Naive B cell (primary cell): ENCODE results near the gene CEBPA. TPM values are rescaled to one million over a fixed set of nuclear protein-coding genes. Genes with fewer than 3 reads are reported as not detected.

Experiments used
- ATAC-seq, 2 donors: fragments of 150-1000 bp; cut with Tn5 transposase; 2 replicates each; pipeline ENCODE4 v1.10.0; 2021; ENCODE audit warnings: low read depth in 2 of 2, mild to moderate bottlenecking in 2 of 2, moderate library complexity in 2 of 2
- DNase-seq: peaks from one replicate; pipeline ENCODE4 v3.0.0; 2022
- H3K27ac Mint-ChIP-seq, 6 donors: one replicate each; pipeline ENCODE4 v1.8.0; 2020 to 2022; ENCODE audit warnings: mild to moderate bottlenecking in 6 of 6, mixed read lengths in 6 of 6, moderate library complexity in 5 of 6, inconsistent platforms in 2 of 6
- H3K27me3 Mint-ChIP-seq, 3 donors: one replicate each; pipeline ENCODE4 v1.8.0; 2021 to 2022; ENCODE audit warnings: mixed read lengths in 3 of 3, mild to moderate bottlenecking in 1 of 3
- H3K36me3 Mint-ChIP-seq, 2 donors: one replicate each; pipeline ENCODE4 v1.8.0; 2020 to 2022; ENCODE audit warnings: mixed read lengths in 2 of 2, inconsistent platforms in 1 of 2, mild to moderate bottlenecking in 1 of 2
- H3K4me1 Mint-ChIP-seq, 3 donors: one replicate each; pipeline ENCODE4 v1.8.0; 2020 to 2022; ENCODE audit warnings: mixed read lengths in 3 of 3, inconsistent platforms in 1 of 3, mild to moderate bottlenecking in 1 of 3, moderate library complexity in 1 of 3
- H3K4me3 Mint-ChIP-seq, 8 donors: one replicate each; pipeline ENCODE4 v1.8.0; 2020 to 2022; ENCODE audit warnings: mild to moderate bottlenecking in 8 of 8, mixed read lengths in 8 of 8, moderate library complexity in 8 of 8, inconsistent platforms in 2 of 8
- H3K9me3 Mint-ChIP-seq, 7 donors: one replicate each; pipeline ENCODE4 v1.8.0; 2020 to 2022; ENCODE audit warnings: mixed read lengths in 7 of 7, mild to moderate bottlenecking in 5 of 7, inconsistent platforms in 2 of 7, moderate library complexity in 1 of 7
- polyA plus RNA-seq, 6 donors: library from polyadenylated mRNA; unstranded; fragments of 300-500 nt; fragmentation: Illumina TruSeq; gene quantifications; one replicate each; pipeline ENCODE4 v1.2.3, GENCODE V29; 2021; ENCODE audit warnings: low read depth in 6 of 6

Gene CEBPA
- polyA plus RNA-seq: under 1 TPM in 4 of 6 donors, not detected in 2; 0.09 to 0.54 (median 0.50) TPM

DNA sequence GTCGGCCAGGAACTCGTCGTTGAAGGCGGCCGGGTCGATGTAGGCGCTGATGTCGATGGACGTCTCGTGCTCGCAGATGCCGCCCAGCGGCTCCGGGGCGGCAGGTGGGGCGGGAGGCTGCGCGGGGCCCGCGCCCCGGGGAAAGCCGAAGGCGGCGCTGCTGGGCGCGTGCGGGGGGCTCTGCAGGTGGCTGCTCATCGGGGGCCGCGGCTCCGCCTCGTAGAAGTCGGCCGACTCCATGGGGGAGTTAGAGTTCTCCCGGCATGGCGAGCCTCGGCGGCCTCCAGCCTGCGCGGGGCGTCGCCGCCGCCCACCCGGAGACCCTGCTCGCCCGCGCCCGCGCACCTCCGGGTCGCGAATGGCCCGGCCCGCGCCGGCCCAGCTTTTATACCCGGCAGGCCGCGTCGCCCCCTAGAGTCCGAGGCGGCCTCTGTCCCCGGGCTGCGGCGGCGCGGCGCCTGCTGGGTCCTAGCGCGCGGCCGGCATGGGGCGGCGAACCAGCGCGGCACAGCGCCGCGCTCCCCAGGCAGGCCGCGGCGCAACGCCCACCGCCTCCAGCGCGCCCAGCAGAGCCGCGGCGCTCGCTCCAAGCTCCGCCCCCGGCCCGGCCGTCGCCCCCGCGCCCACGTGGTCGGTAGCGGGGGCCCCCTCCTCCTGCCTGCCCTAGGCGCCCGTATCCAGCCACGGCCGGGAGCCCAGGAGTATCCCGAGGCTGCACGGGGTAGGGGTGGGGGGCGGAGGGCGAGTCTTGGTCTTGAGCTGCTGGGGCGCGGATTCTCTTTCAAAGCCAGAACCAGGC lies at the start of gene CEBPA:
Gene CEBPA (minus strand): TSS at position 360 of the 799 bp plus-strand sequence. CDS start 120 bp downstream, at position 240.
- no peaks in the 10 kb centered on the region for H3K36me3 Mint-ChIP-seq
- peak within 1 kb of the TSS in 1 of 6 donors; percentile 36 for H3K27ac Mint-ChIP-seq
- peak; percentile 89 to 90 for ATAC-seq

DNA sequence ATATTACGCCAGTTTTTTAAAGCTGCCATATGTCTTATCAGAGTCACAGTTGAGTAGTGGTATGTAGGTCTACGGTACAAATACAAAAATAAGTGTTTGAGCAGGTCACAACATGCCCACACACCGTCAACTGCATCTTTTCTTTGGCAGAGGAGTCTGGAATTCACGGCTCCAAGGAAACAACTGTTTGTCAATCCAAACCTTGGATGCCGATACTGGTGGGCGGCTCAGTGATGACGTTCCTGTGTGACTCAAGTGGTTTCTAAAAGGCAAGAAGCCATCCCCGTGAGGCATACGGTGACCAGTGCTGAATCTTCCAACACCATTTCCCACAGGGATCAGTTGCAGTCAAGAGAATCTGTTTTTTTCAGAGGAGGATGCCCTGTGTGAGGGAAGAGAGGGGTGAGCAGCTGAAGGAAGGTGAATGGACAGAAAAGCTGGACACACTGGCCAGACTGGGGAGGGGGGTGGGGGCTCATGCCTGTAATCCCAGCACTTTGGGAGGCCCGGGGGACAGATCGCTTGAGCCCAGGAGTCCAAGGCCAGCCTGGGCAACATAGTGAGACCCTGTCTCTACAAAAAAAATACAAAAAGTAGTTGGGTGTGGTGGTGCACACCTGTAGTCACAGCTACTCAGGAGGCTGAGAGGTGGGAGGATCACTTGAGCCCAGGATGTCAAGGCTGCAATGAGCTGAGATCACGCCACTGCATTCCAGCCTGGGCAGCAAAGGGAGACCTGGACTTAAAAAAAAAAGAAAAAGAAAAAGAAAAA lies 48.4 kb upstream of the CEBPA start:
- ATAC-seq: no peak
- peaks cover 6 to 11% (median 7%) of the 10 kb centered on the region in 7 donors for H3K9me3 Mint-ChIP-seq
- no peak for DNase-seq

More for the DNA sequence above, at the start of gene CEBPA:
- Mint-ChIP-seq H3K27me3 (peaks cover 16 to 63% (median 54%) of the 10 kb centered on the region in 3 donors), H3K9me3 (no peaks in the 10 kb centered on the region), H3K4me3 (peak within 1 kb of the TSS in 7 of 8 donors; percentile 59 to 88 (median 70)), H3K4me1 (peaks cover 0 to 7% (median 4%) of the 10 kb centered on the region in 3 donors)
- peak; percentile 60 for DNase-seq

DNA sequence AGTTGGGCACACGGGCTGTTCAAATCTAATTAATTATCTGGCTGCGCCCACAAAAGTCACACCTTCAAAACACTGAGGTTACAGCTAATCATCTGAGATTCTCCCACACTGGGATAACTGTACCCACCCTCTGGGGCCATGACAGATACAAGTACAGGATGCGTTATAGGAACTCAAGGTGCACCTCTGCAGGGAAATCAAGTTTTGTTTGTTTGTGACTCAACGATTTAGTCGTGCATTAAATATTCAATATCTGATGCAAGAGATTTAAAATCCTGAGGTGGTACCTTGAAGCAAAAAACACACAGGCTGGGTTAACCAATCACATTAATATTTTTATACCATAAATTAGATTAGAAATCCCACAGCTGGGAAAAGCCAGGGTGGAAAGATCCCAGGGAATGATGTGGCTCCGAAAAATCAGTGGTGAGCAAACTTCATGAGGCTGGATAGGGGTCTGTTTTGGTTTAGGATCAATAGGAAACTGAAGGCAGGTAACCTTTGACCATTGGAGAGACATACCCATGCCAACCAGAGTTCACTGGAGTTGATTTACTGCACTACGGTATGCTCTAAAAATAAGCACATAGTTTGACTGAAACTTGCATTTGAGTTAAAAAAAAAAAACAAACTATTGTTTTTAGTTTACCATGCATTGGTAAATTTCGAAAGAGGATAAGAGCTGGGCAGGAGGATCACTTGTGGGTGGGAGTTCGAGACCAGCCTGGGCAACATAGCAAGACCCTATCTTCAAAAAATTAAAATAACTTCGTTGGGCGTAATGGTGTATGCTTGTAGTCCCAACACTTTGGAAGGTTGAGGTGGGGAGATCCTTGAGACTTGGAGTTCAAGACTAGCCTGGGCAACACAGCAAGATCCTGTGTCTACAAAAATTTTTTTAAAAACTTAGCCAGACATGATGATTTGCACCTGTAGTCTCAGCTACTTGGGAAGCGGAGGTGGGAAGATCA lies 47.3 kb upstream of the CEBPA start:
- H3K27ac Mint-ChIP-seq: no peak overlapping the region
- ATAC-seq (no peak), DNase-seq (no peak)
- H3K27me3 Mint-ChIP-seq: peaks cover 17 to 58% (median 45%) of the 10 kb centered on the region in 3 donors
- H3K4me3 Mint-ChIP-seq: no peak overlapping the region
- peaks cover 0 to 7% of the 10 kb centered on the region in 2 donors for H3K36me3 Mint-ChIP-seq
- peaks cover 0 to 9% (median 2%) of the 10 kb centered on the region in 7 donors for H3K9me3 Mint-ChIP-seq
- H3K4me1 Mint-ChIP-seq: no peaks in the 10 kb centered on the region

More for the DNA sequence above, 48.4 kb upstream of the CEBPA start:
- peak overlapping the region in 1 of 6 donors; percentile 38 for H3K27ac Mint-ChIP-seq
- peaks cover 14 to 54% (median 36%) of the 10 kb centered on the region in 3 donors for H3K27me3 Mint-ChIP-seq
- no peak overlapping the region for H3K4me3 Mint-ChIP-seq
- H3K4me1 Mint-ChIP-seq: no peaks in the 10 kb centered on the region
- peaks cover 0 to 9% of the 10 kb centered on the region in 2 donors for H3K36me3 Mint-ChIP-seq

DNA sequence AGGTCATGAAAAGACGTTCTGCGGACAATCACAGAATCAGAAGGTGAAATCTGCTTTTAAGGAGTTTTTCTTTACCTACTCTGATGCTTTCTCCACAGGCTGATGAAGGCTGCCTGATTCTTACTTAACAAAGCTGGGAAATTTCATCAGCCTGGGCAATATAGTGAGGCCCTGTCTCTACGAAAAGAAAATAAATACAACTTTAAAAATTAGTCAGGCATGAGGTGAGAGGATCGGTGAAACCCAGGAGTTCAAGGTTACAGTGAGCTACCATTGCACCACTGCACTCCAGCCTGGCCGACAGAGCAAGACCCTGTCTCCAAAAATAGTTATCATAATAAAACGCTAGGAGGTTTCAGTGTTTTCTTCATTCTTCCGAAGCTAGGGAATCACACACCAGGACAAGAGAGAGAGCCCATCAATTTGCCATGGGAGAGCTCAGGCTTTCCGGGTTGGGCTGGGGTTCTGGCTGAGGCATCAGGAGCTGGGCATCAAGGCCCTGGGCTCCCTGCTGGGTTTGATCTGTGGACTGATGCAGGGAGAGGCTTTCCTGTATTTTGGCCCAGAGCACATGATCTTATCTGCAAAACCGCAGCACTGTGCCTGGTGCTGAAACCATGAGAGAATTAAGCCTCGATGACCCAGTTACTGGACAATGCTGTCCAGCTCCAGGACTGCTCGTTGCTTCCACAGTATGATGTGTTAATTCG lies 46.1 kb upstream of the CEBPA start:
- DNase-seq: no peak
- H3K27ac Mint-ChIP-seq: no peak overlapping the region
- peaks cover 0 to 7% of the 10 kb centered on the region in 2 donors for H3K36me3 Mint-ChIP-seq
- ATAC-seq: no peak
- H3K9me3 Mint-ChIP-seq: peaks cover 0 to 9% (median 1%) of the 10 kb centered on the region in 7 donors
- H3K27me3 Mint-ChIP-seq: peaks cover 23 to 68% (median 48%) of the 10 kb centered on the region in 3 donors
- no peaks in the 10 kb centered on the region for H3K4me1 Mint-ChIP-seq
- no peak overlapping the region for H3K4me3 Mint-ChIP-seq

- peaks cover 35 to 80% (median 58%) of the 10 kb centered on the region in 3 donors for H3K27me3 Mint-ChIP-seq
- DNase-seq (no peak), ATAC-seq (no peak)
Observed at GRCh38 chr19:33347300-33347699, 45.0 kb upstream of the CEBPA start.

GRCh38 chr19:33346665-33347064 lies 44.3 kb upstream of the CEBPA start:
- no peaks in the 10 kb centered on the region for H3K4me1 Mint-ChIP-seq
- no peak overlapping the region for H3K4me3 Mint-ChIP-seq
- H3K27ac Mint-ChIP-seq: no peak overlapping the region
- H3K27me3 Mint-ChIP-seq: peaks cover 34 to 86% (median 64%) of the 10 kb centered on the region in 3 donors
- ATAC-seq (no peak), DNase-seq (no peak)
- peaks cover 0 to 7% of the 10 kb centered on the region in 2 donors for H3K36me3 Mint-ChIP-seq
- H3K9me3 Mint-ChIP-seq: peaks cover 0 to 9% (median 1%) of the 10 kb centered on the region in 7 donors

More at GRCh38 chr19:33347300-33347699, 45.0 kb upstream of the CEBPA start:
- Mint-ChIP-seq H3K4me3 (no peak overlapping the region), H3K36me3 (peaks cover 0 to 7% of the 10 kb centered on the region in 2 donors), H3K27ac (no peak overlapping the region), H3K4me1 (no peaks in the 10 kb centered on the region), H3K9me3 (peaks cover 0 to 9% (median 1%) of the 10 kb centered on the region in 7 donors)

GRCh38 chr19:33345163-33345562 lies 42.8 kb upstream of the CEBPA start:
- ATAC-seq: no peak
- H3K27ac Mint-ChIP-seq: no peak overlapping the region
- peaks cover 38 to 87% (median 70%) of the 10 kb centered on the region in 3 donors for H3K27me3 Mint-ChIP-seq
- no peaks in the 10 kb centered on the region for H3K36me3 Mint-ChIP-seq
- no peaks in the 10 kb centered on the region for H3K4me1 Mint-ChIP-seq
- H3K9me3 Mint-ChIP-seq: peaks cover 0 to 4% (median 0%) of the 10 kb centered on the region in 7 donors
- DNase-seq: no peak
- H3K4me3 Mint-ChIP-seq: no peak overlapping the region

DNA sequence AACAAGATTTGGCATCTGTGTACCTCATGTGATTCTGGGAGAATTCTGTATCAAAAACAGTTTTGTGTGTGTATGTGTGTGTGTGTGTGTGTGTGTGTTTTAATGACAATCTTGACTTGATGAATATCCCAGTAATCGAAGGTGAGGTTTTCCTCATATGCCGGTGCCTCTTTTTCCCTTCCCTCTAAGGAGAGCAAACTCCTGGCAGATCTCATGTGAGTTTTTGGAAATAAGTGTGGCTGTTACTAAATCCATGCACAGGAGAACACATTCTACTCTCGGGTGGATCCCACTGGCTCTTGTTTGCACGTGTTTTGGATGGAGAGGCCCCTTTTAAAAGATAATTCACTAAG lies 42.2 kb upstream of the CEBPA start:
- H3K36me3 Mint-ChIP-seq: no peaks in the 10 kb centered on the region
- H3K9me3 Mint-ChIP-seq: peaks cover 0 to 4% (median 0%) of the 10 kb centered on the region in 7 donors
- no peak overlapping the region for H3K27ac Mint-ChIP-seq
- DNase-seq (no peak), ATAC-seq (no peak)
- no peak overlapping the region for H3K4me3 Mint-ChIP-seq
- no peaks in the 10 kb centered on the region for H3K4me1 Mint-ChIP-seq
- H3K27me3 Mint-ChIP-seq: peaks cover 38 to 83% (median 65%) of the 10 kb centered on the region in 3 donors

GRCh38 chr19:33343859-33344572 lies 41.7 kb upstream of the CEBPA start:
- H3K9me3 Mint-ChIP-seq: peaks cover 0 to 4% (median 0%) of the 10 kb centered on the region in 7 donors
- H3K4me1 Mint-ChIP-seq: no peaks in the 10 kb centered on the region
- H3K4me3 Mint-ChIP-seq: no peak overlapping the region
- no peaks in the 10 kb centered on the region for H3K36me3 Mint-ChIP-seq
- H3K27me3 Mint-ChIP-seq: peaks cover 38 to 83% (median 65%) of the 10 kb centered on the region in 3 donors
- no peak overlapping the region for H3K27ac Mint-ChIP-seq
- ATAC-seq: no peak
- DNase-seq: no peak

DNA sequence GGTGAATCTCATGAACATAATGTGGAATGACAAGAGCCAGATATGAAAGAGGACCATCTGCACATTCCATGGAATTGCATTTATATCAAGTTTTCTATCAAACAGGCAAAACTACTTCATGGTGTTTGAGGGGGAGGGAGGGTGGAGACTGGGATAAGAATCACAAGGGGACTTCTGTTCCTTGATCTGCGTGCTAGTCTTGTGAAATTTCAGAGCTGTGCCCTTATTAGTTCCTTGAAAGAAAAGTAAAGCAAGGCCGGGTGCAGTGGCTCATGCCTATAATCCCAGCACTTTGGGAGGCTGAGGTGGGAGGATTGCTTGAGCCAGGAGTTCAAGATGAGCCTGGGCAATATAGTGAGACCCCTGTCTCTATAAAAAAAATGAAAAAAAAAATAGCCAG lies 41.0 kb upstream of the CEBPA start:
- DNase-seq (no peak), ATAC-seq (no peak)
- Mint-ChIP-seq H3K9me3 (peaks cover 0 to 4% (median 0%) of the 10 kb centered on the region in 7 donors), H3K4me3 (peak overlapping the region in 1 of 8 donors; percentile 35), H3K27me3 (peaks cover 38 to 76% (median 65%) of the 10 kb centered on the region in 3 donors), H3K27ac (no peak overlapping the region), H3K36me3 (no peaks in the 10 kb centered on the region), H3K4me1 (no peaks in the 10 kb centered on the region)

DNA sequence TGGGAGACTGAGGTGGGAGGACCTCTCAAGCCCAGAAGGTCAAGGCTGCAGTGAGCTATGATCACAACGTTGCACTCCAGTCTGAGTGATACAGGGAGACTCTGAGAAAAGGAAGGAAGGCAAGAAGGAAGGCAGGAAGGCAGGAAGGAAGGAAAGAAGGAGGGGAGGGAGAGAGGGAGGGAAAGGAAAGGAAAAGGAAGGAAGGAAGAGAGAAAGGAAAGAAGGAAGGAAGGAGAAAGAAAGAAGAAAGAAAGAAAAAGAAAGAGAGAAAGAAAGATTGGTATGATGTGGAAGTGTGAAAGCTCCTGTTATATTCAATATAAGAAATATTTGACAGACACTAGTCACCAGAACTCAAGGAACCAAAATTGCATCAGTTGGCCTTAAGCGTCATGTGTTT lies 38.7 kb upstream of the CEBPA start:
- ATAC-seq (no peak), DNase-seq (no peak)
- no peaks in the 10 kb centered on the region for H3K4me1 Mint-ChIP-seq
- H3K4me3 Mint-ChIP-seq: no peak overlapping the region
- peaks cover 35 to 58% (median 52%) of the 10 kb centered on the region in 3 donors for H3K27me3 Mint-ChIP-seq
- peaks cover 0 to 4% (median 0%) of the 10 kb centered on the region in 7 donors for H3K9me3 Mint-ChIP-seq
- H3K27ac Mint-ChIP-seq: peak overlapping the region in 1 of 6 donors; percentile 60
- H3K36me3 Mint-ChIP-seq: no peaks in the 10 kb centered on the region
